ELR (cell line): ENCODE results near the gene CHD6.
"Not testable (repeated sequence)": the region's sequence is repeated elsewhere in the genome, so short reads cannot be mapped to it uniquely, and the experiment has no call there.

Experiments
- DNase-seq: peaks from one replicate; pipeline ENCODE4 v3.0.0-alpha.2; 2015; ENCODE audit warnings: low read depth

CHD6 gene

GRCh38 chr20:41540918-41541317, 77.3 kb downstream of the CHD6 start:
- DNase-seq: no peak

DNA sequence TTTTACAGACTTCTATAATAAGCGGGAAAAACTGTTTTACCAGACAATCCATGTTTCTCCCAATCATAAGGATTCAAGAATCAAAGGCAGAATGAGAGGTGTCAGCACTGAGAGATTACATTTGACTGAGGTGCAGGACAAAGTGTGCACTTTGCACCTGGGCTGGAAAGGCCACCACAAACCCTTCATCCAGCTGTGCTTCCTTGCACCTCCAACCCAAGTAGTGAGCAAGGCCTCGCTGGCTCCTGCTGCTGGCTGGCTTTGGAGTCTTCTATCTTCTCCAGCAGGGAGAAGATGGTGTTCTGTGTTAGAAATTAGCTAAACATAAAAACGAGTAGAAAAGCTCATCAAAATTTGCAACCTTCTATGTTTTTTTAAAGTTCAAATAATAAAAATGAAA, 77.7 kb downstream of the CHD6 start:
- no peak for DNase-seq

DNA sequence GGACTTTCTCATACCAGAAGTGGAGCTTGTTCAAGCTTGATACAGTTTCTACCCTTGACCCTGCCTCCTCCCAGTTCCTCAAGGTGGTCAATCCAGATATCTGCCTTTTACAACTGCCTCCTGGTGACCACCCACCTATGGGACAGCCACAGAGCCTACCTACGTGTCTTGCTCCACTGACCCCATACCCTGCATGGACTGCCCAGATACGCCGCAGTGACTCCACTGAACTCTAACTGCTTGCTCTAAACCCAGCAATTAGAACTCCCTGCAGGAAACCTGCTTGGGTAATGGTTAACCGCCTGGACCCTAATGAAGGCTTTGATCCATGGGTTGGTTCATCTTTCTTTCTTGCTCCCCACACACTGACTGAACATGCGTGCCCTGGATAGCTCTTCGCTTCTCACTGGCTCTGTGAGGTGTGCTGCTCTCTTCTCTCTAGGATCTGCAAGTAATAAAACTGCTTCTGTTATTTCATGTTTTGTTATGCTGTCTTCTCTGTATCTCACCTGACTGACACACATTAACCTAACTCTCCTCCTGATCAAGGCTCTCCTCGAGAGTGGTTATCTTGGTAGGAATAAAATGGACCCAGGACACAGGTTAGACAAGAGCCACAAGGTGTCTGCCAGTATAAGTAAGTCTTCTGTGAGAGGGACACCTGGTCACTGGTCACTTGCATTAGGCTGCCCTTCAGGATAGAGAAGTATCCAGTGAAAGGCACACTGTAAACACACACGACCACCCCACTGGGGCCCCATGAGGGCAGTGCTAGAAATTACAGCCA, 79.2 kb downstream of the CHD6 start:
- DNase-seq: no peak

- no peak for DNase-seq
Measured at GRCh38 chr20:41537865-41538264, 80.3 kb downstream of the CHD6 start.

DNA sequence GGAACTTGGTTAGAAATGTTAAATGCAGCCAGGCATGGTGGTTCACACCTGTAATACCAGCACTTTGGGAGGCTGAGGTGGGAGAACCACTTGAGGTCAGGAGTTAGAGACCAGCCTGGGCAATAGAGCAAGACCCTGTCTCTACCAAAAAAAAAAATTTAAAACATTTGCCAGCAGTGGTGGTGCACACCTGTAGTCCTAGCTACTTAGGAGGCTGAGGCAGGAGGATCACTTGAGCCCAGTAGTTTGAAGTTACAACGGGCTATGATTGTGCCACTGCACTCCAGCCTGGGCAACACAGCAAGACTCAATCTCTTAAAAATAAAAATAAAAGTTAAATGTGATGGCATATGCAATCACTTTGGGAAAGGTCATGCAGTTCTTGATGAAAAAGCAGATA, 82.6 kb downstream of the CHD6 start:
- DNase-seq: not testable (repeated sequence)

- peak; percentile 28 for DNase-seq
Measured at GRCh38 chr20:41534842-41535241, 83.3 kb downstream of the CHD6 start.

- DNase-seq: no peak
Measured at GRCh38 chr20:41534170-41534569, 84.0 kb downstream of the CHD6 start.

GRCh38 chr20:41533537-41534136, 84.5 kb downstream of the CHD6 start:
- no peak for DNase-seq

DNA sequence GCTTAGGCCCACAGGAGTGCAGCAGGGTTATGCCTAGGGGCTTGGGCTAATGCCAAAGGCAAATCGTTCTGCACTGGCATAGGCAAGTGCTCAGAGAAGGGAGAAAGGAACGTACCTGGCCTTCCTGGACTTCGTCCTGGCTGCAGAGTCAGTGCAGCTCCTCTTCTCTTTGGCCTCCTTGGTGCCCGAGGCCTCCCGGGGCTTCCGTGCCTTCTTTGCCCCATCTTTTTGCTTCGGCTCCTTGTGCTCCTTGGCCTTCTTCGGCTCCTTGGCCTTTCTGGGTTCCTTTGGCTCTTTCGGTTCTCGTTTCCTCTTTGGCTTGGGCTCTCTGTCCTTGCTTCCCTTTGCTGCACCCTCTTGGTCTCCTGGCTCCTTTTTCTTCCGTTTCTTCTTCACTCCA, 85.2 kb downstream of the CHD6 start:
- no peak for DNase-seq

DNA sequence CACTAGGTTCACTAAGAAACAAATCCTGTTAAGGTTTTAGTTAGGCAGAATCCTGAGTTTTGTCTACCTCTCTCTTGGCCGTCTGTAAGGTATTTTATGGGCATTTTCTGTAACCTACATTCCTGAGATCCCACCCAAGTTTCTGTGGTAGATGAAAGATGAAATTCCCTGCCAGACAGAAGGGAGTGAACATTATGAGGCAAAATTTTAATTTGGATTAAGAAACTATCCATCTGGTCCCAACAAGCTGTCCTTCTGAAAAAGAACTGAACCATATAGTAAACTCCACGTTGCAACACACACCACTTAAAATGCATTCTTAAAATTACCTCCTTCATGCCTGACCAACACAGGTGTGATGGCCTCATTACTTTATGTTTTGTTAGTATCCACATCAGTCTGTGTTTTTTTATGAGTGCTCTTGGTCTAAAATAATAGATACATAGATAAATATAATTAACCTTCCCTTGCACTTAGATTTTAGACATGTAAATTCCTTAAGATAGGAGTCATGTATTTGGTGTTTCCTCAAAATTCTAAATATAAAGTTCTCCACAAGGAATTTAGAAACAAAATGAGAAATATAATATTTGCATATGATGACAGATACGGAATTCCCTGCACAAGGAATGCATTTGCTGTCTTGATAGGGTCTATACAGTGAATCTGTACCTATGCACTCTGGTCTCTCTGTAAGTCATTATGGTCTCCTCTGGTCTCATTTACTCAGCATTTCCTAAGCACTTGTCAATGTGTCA, 86.5 kb downstream of the CHD6 start:
- DNase-seq: peak; percentile 24

- no peak for DNase-seq
Measured at GRCh38 chr20:41530923-41531322, 87.3 kb downstream of the CHD6 start.

GRCh38 chr20:41526327-41526726, 91.8 kb downstream of the CHD6 start:
- DNase-seq: no peak

DNA sequence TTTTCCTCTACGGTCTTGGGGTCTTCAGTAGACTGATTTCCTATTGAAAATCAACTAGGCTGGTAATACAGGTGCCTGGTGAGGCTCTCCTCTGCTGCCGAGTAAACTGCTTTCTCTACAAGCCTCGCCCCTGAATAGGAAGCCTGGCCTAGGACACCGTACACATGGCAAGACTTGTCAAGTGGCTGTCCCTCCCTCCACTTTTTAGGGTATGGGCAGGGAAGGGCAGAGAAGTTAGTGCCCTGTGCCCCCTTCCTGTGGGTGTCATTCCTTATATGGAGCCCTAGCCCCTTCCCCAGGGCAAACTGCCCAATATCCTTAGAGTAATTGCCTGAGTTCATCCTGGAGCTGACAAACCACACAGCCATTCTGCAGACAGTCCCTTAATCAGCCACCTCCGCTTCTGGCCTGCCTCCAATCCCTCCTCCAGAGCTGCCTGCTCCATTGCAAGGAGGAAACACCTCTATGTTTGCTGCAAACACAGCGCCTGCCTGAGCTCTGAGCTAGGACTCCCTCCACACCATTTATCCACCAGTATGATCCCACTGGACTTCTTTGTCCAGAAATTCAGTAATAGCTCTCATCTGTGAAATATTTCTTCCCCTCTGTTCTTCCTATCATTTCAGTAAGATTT, 93.1 kb downstream of the CHD6 start:
- DNase-seq: peak; percentile 49

- DNase-seq: no peak
Measured at GRCh38 chr20:41523857-41524256, 94.3 kb downstream of the CHD6 start.

DNA sequence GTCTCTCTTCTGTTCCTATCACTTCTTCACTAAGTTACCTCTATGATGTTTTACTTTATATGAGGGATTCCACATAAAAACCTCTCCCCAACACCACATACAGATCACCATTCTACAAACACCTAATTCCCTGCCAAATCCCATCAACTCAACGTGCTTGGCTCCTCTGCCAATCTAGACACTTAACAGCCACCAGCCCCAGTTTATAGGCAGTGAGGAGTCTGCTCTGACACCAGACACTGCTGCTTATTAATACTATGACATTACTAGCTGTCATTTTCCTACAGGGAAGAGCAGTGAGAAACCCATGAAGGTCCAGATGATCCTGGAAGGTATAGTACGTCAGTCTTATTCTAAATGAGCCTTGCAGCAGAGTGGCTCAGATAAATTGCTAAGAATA, 104.3 kb downstream of the CHD6 start:
- no peak for DNase-seq

- no peak for DNase-seq
Measured at GRCh38 chr20:41512624-41513023, 105.6 kb downstream of the CHD6 start.

DNA sequence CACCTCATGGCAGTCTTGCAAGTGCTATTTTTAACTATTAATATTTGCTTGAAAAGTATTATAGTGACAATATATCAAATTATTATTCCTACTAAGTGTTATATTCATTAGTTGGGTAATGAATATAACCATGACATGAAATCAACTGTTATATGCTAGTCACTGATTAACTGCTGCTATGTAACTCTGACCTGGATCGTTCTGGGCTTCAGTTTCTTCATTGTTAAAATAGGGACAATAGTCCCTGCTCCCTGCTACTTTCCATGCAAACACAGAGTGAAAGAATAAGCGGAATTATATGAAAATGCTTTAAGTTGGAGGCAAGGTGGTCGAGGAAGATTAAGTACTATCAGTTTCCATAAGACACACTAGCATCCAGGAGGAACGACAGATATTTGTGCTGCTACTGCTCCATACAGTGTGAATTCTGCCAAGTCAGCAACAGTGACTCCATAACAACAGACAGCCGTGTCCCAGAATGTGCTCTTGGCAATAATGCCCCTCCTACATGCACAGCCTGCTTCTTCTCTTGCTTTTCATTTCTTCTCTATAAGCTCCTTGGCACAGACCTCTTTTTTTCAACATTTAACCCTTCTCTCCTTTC, 107.2 kb downstream of the CHD6 start:
- DNase-seq: no peak

- DNase-seq: no peak
Measured at GRCh38 chr20:41510224-41510623, 108.0 kb downstream of the CHD6 start.

GRCh38 chr20:41509316-41510200, 108.6 kb downstream of the CHD6 start:
- DNase-seq: no peak

DNA sequence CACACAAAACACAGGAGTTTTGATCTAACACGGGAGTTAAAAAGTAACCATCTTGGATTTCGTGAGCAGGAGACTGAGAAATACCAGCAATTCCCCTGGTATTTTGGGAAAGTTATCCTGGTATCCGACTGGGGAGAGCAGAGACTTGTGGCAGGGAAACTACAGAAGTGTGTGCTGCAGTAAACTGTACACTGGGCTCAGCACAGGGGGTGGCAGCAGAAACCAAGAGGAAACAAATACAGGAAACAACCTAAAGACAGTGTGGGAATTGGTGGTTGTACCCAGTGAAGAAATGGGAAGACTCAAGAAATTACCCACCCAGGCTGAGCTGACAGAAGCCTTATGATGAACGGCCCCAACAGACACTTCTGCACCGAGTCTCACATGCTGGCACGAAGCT, 109.8 kb downstream of the CHD6 start:
- DNase-seq: no peak

DNA sequence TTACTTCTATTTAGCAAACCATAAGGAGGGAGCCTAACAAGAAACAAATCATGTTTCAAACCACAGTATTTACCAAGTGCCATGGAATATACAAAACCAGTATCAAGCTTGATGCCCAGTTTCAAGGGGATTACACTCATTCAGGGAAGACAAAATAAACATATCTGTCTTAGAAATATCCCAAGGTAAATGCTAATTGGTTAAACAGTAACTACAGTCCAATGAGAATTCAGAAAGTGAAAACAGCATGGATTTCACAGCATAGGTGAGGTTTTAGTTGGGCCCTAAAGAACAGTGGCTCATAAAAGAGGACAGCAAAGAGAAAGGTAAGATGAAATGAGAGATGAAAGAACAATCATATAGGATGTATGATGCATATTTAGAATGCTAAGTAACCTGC, 110.3 kb downstream of the CHD6 start:
- DNase-seq: no peak
